GM12878 (cell line): ENCODE data around the gene TRIM43B. TPM values are rescaled to one million over a fixed set of nuclear protein-coding genes. Genes with fewer than 3 reads are reported as not detected.
"Not testable (repeated sequence)": the region's sequence is repeated elsewhere in the genome, so short reads cannot be mapped to it uniquely, and the experiment has no call there.

ENCODE experiments used
- ATAC-seq: fragments of 200-7000 bp; cut with Tn5 transposase; 3 replicates; pipeline ENCODE4 v1.9.1; 2020; ENCODE audit warnings: mild to moderate bottlenecking, moderate library complexity
- BruUV-seq: library from RNA; stranded (reverse); fragments of 400-500 nt; replicated peaks from 2 replicates; lab custom pipeline; 2021; lab: Mats Ljungman, UMichigan
- CTCF ChIA-PET: fragments of 300-600 bp; sonication (Branson Sonifier 250); formaldehyde crosslinking; extraction: SDS; loops from one replicate; lab custom pipeline; 2021; ENCODE audit warnings: inconsistent platforms; lab: Yijun Ruan, JAX
- POLR2A ChIA-PET: fragments of 350-600 bp; formaldehyde crosslinking; extraction: SDS; loops from one replicate; lab custom pipeline; 2021; ENCODE audit warnings: inconsistent platforms; lab: Charles Lee
- RAD21 ChIA-PET: fragments of 300-600 bp; sonication (Branson Sonifier 250); formaldehyde crosslinking; loops from one replicate; lab custom pipeline; 2023; ENCODE audit warnings: antibody characterized with exemption; ENCODE audit not compliant: unreplicated experiment; lab: Charles Lee
- SMC1A ChIA-PET: fragments of 300-600 bp; sonication (Branson Sonifier 250); formaldehyde crosslinking; loops from one replicate; lab custom pipeline; 2023; ENCODE audit not compliant: unreplicated experiment, uncharacterized antibody; lab: Charles Lee
- DNase-seq: peaks from one replicate; pipeline ENCODE4 v3.0.0-alpha.2; 2011; ENCODE audit warnings: low read depth, low spot score
- FAIRE-seq: peaks from 3 replicates; lab custom pipeline; 2011; peaks lifted over from hg19 to GRCh38; lab: Jason Lieb, UNC
- H2AFZ ChIP-seq: 2 replicates; pipeline ENCODE4 v1.6.0; 2011; ENCODE audit warnings: low read depth, low read length, control low read depth; ENCODE audit not compliant: control insufficient read depth
- H3K27ac ChIP-seq: 2 replicates; pipeline ENCODE4 v1.5.1; 2011; ENCODE audit warnings: control low read depth; ENCODE audit not compliant: control insufficient read depth, insufficient read depth
- H3K27me3 ChIP-seq, 2 experiments: replicated peaks in 1 of 2; 2 replicates each; pipeline versions ENCODE4 v1.6.0 to v1.6.1; 2011; ENCODE audit warnings: low read length in 1 of 2; ENCODE audit not compliant: control insufficient read depth in 2 of 2, insufficient read depth in 2 of 2
- H3K36me3 ChIP-seq, 2 experiments: 2 replicates each; pipeline ENCODE4 v1.5.1; 2011; ENCODE audit warnings: low read length in 1 of 2; ENCODE audit not compliant: control insufficient read depth in 2 of 2, insufficient read depth in 2 of 2
- H3K4me1 ChIP-seq: 2 replicates; pipeline ENCODE4 v1.6.1; 2011; ENCODE audit warnings: mild to moderate bottlenecking, low read length, moderate library complexity, mixed read lengths; ENCODE audit not compliant: control insufficient read depth, insufficient read depth
- H3K4me2 ChIP-seq: 2 replicates; pipeline ENCODE4 v1.6.0; 2011; ENCODE audit warnings: control low read depth; ENCODE audit not compliant: control insufficient read depth, insufficient read depth
- H3K4me3 ChIP-seq: fragments of 200-600 bp; sonication (generic); 2 replicates; pipeline ENCODE4 v1.5.1; 2016
- H3K79me2 ChIP-seq: 2 replicates; pipeline ENCODE4 v1.6.0; 2011; ENCODE audit warnings: low read length; ENCODE audit not compliant: control insufficient read depth, insufficient read depth
- H3K9ac ChIP-seq: 2 replicates; pipeline ENCODE4 v1.8.0; 2011; ENCODE audit warnings: low read length, control low read depth, mixed read lengths; ENCODE audit not compliant: control insufficient read depth, insufficient read depth
- H3K9me3 ChIP-seq: replicated peaks from 3 replicates; pipeline ENCODE4 v1.5.1; 2011; ENCODE audit warnings: mild to moderate bottlenecking, low read length; ENCODE audit not compliant: control insufficient read depth, insufficient read depth
- H4K20me1 ChIP-seq: 2 replicates; pipeline ENCODE4 v1.6.0; 2011; ENCODE audit not compliant: control insufficient read depth, insufficient read depth
- WGBS: methylation state at CpG from one replicate; pipeline ENCODE4 v1.1.6; 2016; ENCODE audit warnings: low lambda C conversion rate; ENCODE audit not compliant: insufficient replicate concordance, insufficient coverage; ENCODE audit errors: missing lambda C conversion rate; 5-methylcytosine and 5-hydroxymethylcytosine counted together
- in situ Hi-C: fragments of 300-500 bp; cut with MboI; formaldehyde crosslinking; loops from 9 replicates; pipeline ENCODE4 v1.14.3; 2018; ENCODE audit warnings: mixed read lengths
- intact Hi-C: fragments of 100-400 bp; cut with micrococcal nuclease; formaldehyde crosslinking; loops from one replicate; pipeline ENCODE4 v1.14.2; 2022; ENCODE audit not compliant: unreplicated experiment
- polyA plus RNA-seq, 11 experiments: library from polyadenylated mRNA; depleted of rRNA in 4 of 11; unstranded in 6 of 11; stranded (reverse) in 5 of 11; fragments of >200 nt; fragmentation: Nextera tagmentation in 4 of 11; fragmentation: Illumina TruSeq in 1 of 11; extraction: Ambion mirVana in 4 of 11; extraction: Trizol in 1 of 11; gene quantifications; 1 replicate in 1 of 11; 2 replicates in 10 of 11; pipeline versions ENCODE4 v1.2.1 to v1.2.3, GENCODE V29; 2011 to 2016; ENCODE audit warnings: inconsistent platforms in 2 of 11, missing spikeins in 2 of 11, low read depth in 1 of 11
- total RNA-seq, 4 experiments: library from RNA; depleted of rRNA in 3 of 4; stranded (reverse); fragments of >200 nt in 3 of 4; fragmentation: Illumina TruSeq in 1 of 4; extraction: Trizol in 1 of 4; gene quantifications; 2 replicates each; pipeline versions ENCODE4 v1.2.1 to v1.2.3, GENCODE V29; 2013 to 2021

TRIM43B gene
- total and polyA plus RNA-seq, 10 of the 15 experiments (the other 5 are each of a cell fraction or from before 2014, with no cell fraction given), result 0.05 TPM; not detected in 9

- H3K4me2 ChIP-seq, RAD21 ChIA-PET, H3K27ac ChIP-seq, POLR2A ChIA-PET, H3K9ac ChIP-seq, CTCF ChIA-PET, intact Hi-C loops, DNase-seq, H3K9me3 ChIP-seq, ATAC-seq, H3K27me3 ChIP-seq, BruUV-seq, H2AFZ ChIP-seq, H3K79me2 ChIP-seq, FAIRE-seq, H4K20me1 ChIP-seq, SMC1A ChIA-PET, H3K36me3 ChIP-seq, in situ Hi-C loops, H3K4me1 ChIP-seq, H3K4me3 ChIP-seq: not testable (repeated sequence)
- no CpG with 5 or more reads among the region's 3 CpGs for WGBS
Measured at GRCh38 chr2:95463292-95463691, 21.3 kb downstream of the TRIM43B start.

DNA sequence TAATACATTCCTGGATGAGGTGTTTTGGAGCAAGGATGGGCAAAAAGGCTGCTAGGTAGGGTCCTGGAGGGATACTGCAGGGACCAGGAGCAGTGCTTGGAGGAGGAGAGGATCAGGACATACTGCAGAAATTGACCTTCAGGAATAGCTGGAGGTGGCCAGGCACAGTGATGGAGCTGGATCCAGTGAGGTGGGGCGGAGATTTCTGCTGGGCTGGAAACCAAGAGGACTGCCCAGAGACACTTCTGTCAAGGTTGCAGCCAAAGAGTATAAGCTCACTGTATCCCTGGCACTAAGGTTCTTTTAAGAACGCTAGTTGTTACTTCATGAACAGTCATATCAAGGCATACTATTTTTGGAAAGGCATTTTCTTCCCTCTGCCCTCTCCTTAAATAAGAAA, 39.2 kb downstream of the TRIM43B start:
- DNase-seq, H4K20me1 ChIP-seq, H3K79me2 ChIP-seq, H3K27ac ChIP-seq, BruUV-seq, H3K36me3 ChIP-seq, in situ Hi-C loops, H2AFZ ChIP-seq, POLR2A ChIA-PET, RAD21 ChIA-PET, H3K4me2 ChIP-seq, CTCF ChIA-PET, H3K4me3 ChIP-seq, H3K9ac ChIP-seq, SMC1A ChIA-PET, FAIRE-seq, H3K4me1 ChIP-seq, ATAC-seq, H3K9me3 ChIP-seq, H3K27me3 ChIP-seq, intact Hi-C loops: not testable (repeated sequence)
- no CpG with 5 or more reads among the region's 2 CpGs for WGBS

- in situ Hi-C loops, ATAC-seq, H3K4me2 ChIP-seq, H3K27me3 ChIP-seq, H3K27ac ChIP-seq, DNase-seq, intact Hi-C loops, H3K79me2 ChIP-seq, H3K36me3 ChIP-seq, H2AFZ ChIP-seq, H3K4me1 ChIP-seq, RAD21 ChIA-PET, POLR2A ChIA-PET, H3K9ac ChIP-seq, BruUV-seq, H3K9me3 ChIP-seq, FAIRE-seq, H3K4me3 ChIP-seq, H4K20me1 ChIP-seq, CTCF ChIA-PET, SMC1A ChIA-PET: not testable (repeated sequence)
- no CpG with 5 or more reads among the region's 2 CpGs for WGBS
Measured at GRCh38 chr2:95442474-95443099, 42.0 kb downstream of the TRIM43B start.

DNA sequence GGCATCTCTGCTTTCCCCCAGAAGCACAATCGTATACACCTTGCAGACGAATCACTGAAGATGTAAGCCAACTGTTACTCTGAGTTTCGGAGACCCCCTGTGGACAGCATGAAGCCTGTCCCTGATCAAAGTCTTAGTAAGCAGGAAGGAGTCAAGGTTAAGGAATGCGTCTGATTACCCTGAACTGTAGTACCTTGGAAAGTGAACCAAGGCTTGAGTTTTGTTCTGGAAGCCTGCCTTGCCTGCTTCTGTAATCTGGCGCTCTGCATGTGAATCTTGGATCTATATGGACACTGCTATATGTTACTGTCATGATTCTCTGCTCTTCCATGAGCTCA, 48.7 kb downstream of the TRIM43B start:
- RAD21 ChIA-PET, H3K36me3 ChIP-seq, H2AFZ ChIP-seq, intact Hi-C loops, H3K4me1 ChIP-seq, DNase-seq, H3K9ac ChIP-seq, H4K20me1 ChIP-seq, H3K4me2 ChIP-seq, H3K9me3 ChIP-seq, POLR2A ChIA-PET, FAIRE-seq, H3K27ac ChIP-seq, in situ Hi-C loops, H3K79me2 ChIP-seq, CTCF ChIA-PET, ATAC-seq, SMC1A ChIA-PET, BruUV-seq, H3K27me3 ChIP-seq, H3K4me3 ChIP-seq: not testable (repeated sequence)
- WGBS, result 14% methylated on average over 3 of the region's 5 CpGs
